PC-9 (cell line): ENCODE data around the gene CHST12. TPM values are rescaled to one million over a fixed set of nuclear protein-coding genes. Genes with fewer than 3 reads are reported as not detected.

ENCODE experiments used
- BruUV-seq: library from RNA; stranded (reverse); fragments of 400-500 nt; replicated peaks from 2 replicates; lab custom pipeline; 2021; lab: Mats Ljungman, UMichigan
- CTCF ChIA-PET: fragments of 300-600 bp; sonication (Branson Sonifier 250); formaldehyde crosslinking; loops from one replicate; lab custom pipeline; 2022; ENCODE audit warnings: antibody characterized with exemption; lab: Charles Lee
- POLR2A ChIA-PET: fragments of 300-600 bp; sonication (Branson Sonifier 250); formaldehyde crosslinking; loops from one replicate; lab custom pipeline; 2022; ENCODE audit warnings: antibody characterized with exemption; ENCODE audit not compliant: unreplicated experiment; lab: Charles Lee
- DNase-seq, 2 experiments: peaks; one replicate each; pipeline versions ENCODE4 v3.0.0 to v3.0.0-alpha.2; 2015 to 2022; ENCODE audit warnings: mixed read lengths in 1 of 2
- H2AFZ ChIP-seq: fragments of 200-600 bp; sonication (generic); 2 replicates; pipeline ENCODE4 v1.8.1; 2017; ENCODE audit warnings: antibody characterized with exemption
- H3F3A ChIP-seq: fragments of 200-600 bp; sonication (generic); 2 replicates; pipeline ENCODE4 v1.8.1; 2017; ENCODE audit warnings: antibody characterized with exemption, mild to moderate bottlenecking, low read depth; ENCODE audit not compliant: insufficient read depth
- H3K27ac ChIP-seq: fragments of 200-600 bp; sonication (generic); 2 replicates; pipeline ENCODE4 v1.6.1; 2016; ENCODE audit warnings: mixed run types
- H3K27me3 ChIP-seq: fragments of 200-600 bp; sonication (generic); 2 replicates; pipeline ENCODE4 v1.6.1; 2016; ENCODE audit warnings: low read depth, mixed run types; ENCODE audit not compliant: insufficient read depth
- H3K36me3 ChIP-seq: fragments of 200-600 bp; sonication (generic); 2 replicates; pipeline ENCODE4 v1.6.1; 2016; ENCODE audit warnings: low read depth, mixed run types
- H3K4me1 ChIP-seq: fragments of 200-600 bp; sonication (generic); replicated peaks from 2 replicates; pipeline ENCODE4 v1.6.1; 2016; ENCODE audit warnings: mixed run types; ENCODE audit not compliant: insufficient read depth
- H3K4me2 ChIP-seq: fragments of 200-600 bp; sonication (generic); 2 replicates; pipeline ENCODE4 v1.6.1; 2017; ENCODE audit warnings: mixed run types
- H3K4me3 ChIP-seq: fragments of 200-600 bp; sonication (generic); 2 replicates; pipeline ENCODE4 v1.6.1; 2016; ENCODE audit warnings: mixed run types
- H3K79me2 ChIP-seq: fragments of 200-600 bp; sonication (generic); 2 replicates; pipeline ENCODE4 v1.6.1; 2017; ENCODE audit warnings: low read depth, mixed run types
- H3K9me2 ChIP-seq: fragments of 200-600 bp; sonication (generic); 2 replicates; pipeline ENCODE4 v1.8.1; 2017; ENCODE audit warnings: mild to moderate bottlenecking; ENCODE audit not compliant: insufficient read depth
- H3K9me3 ChIP-seq: fragments of 200-600 bp; sonication (generic); 2 replicates; pipeline ENCODE4 v1.8.1; 2016; ENCODE audit warnings: low read depth; ENCODE audit not compliant: insufficient read depth
- H4K20me1 ChIP-seq: fragments of 200-600 bp; sonication (generic); 2 replicates; pipeline ENCODE4 v1.8.1; 2017; ENCODE audit not compliant: insufficient read depth
- CTCF ChIP-seq: fragments of 200-600 bp; sonication (generic); conservative IDR thresholded peaks from 2 replicates; pipeline ENCODE4 v1.6.1; 2017; ENCODE audit warnings: mixed run types, antibody characterized with exemption, mild to moderate bottlenecking, moderate library complexity
- EZH2 ChIP-seq: fragments of 200-600 bp; sonication (generic); IDR thresholded peaks from 2 replicates; pipeline ENCODE4 v1.8.0; 2017; ENCODE audit warnings: antibody characterized with exemption, low read depth
- intact Hi-C: fragments of 100-400 bp; cut with micrococcal nuclease; formaldehyde crosslinking; loops from one replicate; pipeline ENCODE4 v1.10.0; 2022; ENCODE audit not compliant: unreplicated experiment
- total RNA-seq: library from RNA; stranded (reverse); gene quantifications from 2 replicates; pipeline ENCODE4 v1.2.3, GENCODE V29; 2021

Gene CHST12
- total RNA-seq, 1 experiment from 2014 or later: 25.9 TPM

GRCh38 chr7:2409745-2410414, 6.5 kb downstream of the CHST12 start:
- H3K27me3 ChIP-seq: no peaks in the 10 kb centered on the region
- 0 out of 2 replicates have a peak, but pooled peaks cover 10% of the 10 kb centered on the region for H3K79me2 ChIP-seq
- intact Hi-C loops: no loop called here
- DNase-seq: no peak
- BruUV-seq: no TSS peak
- CTCF ChIA-PET: no interaction called here
- H3K4me2 ChIP-seq: no peak overlapping the region
- no peaks in the 10 kb centered on the region for H3K9me2 ChIP-seq
- peaks cover under 1% of the 10 kb centered on the region; the same call in 1 of the 2 replicates for H3F3A ChIP-seq
- H3K36me3 ChIP-seq: no peaks in the 10 kb centered on the region
- no peaks in the 10 kb centered on the region; the same call in 1 of the 2 replicates for H4K20me1 ChIP-seq
- POLR2A ChIA-PET: no interaction called here
- H3K27ac ChIP-seq: no peak overlapping the region
- H2AFZ ChIP-seq: no peak overlapping the region
- TF ChIP-seq CTCF (no peak), EZH2 (no peak)
- H3K4me1 ChIP-seq: peaks cover 1% of the 10 kb centered on the region
- H3K9me3 ChIP-seq: no peaks in the 10 kb centered on the region
- no peak overlapping the region for H3K4me3 ChIP-seq

GRCh38 chr7:2411049-2411448, 7.6 kb downstream of the CHST12 start:
- intact Hi-C loops: no loop called here
- Histone ChIP-seq H3K27ac (no peak overlapping the region), H3K9me3 (no peaks in the 10 kb centered on the region), H2AFZ (no peak overlapping the region), H3K27me3 (no peaks in the 10 kb centered on the region), H3F3A (no peaks in the 10 kb centered on the region; the same call in 1 of the 2 replicates), H3K9me2 (no peaks in the 10 kb centered on the region), H3K4me2 (no peak overlapping the region), H3K4me3 (no peak overlapping the region), H3K36me3 (no peaks in the 10 kb centered on the region), H3K4me1 (no peaks in the 10 kb centered on the region), H3K79me2 (no peaks in the 10 kb centered on the region), H4K20me1 (no peaks in the 10 kb centered on the region)
- TF ChIP-seq CTCF: no peak
- no peak for TF ChIP-seq EZH2
- BruUV-seq: no TSS peak
- DNase-seq: no peak
- ChIA-PET POLR2A (interaction anchor here (0.7 kb wide), 1 partner anchor 455 kb away, joined by 3 read pairs; no protein-coding TSS in a partner anchor), CTCF (no interaction called here)

GRCh38 chr7:2411815-2412586, 8.6 kb downstream of the CHST12 start:
- no peaks in the 10 kb centered on the region for H3K27me3 ChIP-seq
- ChIA-PET POLR2A (interaction anchor here (0.5 to 0.6 kb wide), 2 partner anchors 17 to 1385 kb away, joined by 3 read pairs; no protein-coding TSS in a partner anchor), CTCF (interaction anchor here (0.7 kb wide), 1 partner anchor 892 kb away, joined by 7 read pairs; no protein-coding TSS in a partner anchor)
- no peaks in the 10 kb centered on the region for H3K36me3 ChIP-seq
- H4K20me1 ChIP-seq: no peaks in the 10 kb centered on the region
- H3F3A ChIP-seq: no peaks in the 10 kb centered on the region; the same call in 1 of the 2 replicates
- intact Hi-C loops: no loop called here
- no peak overlapping the region for H3K27ac ChIP-seq
- no TSS peak for BruUV-seq
- H2AFZ ChIP-seq: no peak overlapping the region
- H3K9me3 ChIP-seq: no peaks in the 10 kb centered on the region
- H3K4me2 ChIP-seq: no peak overlapping the region
- H3K79me2 ChIP-seq: no peaks in the 10 kb centered on the region
- H3K4me3 ChIP-seq: no peak overlapping the region
- no peaks in the 10 kb centered on the region for H3K9me2 ChIP-seq
- H3K4me1 ChIP-seq: no peaks in the 10 kb centered on the region
- no peak for DNase-seq
- TF ChIP-seq CTCF (no peak), EZH2 (no peak)
